ENCODE measurements around the gene WIPF3. TPM values are rescaled to one million over a fixed set of nuclear protein-coding genes. Genes with fewer than 3 reads are reported as not detected.

Gene WIPF3
- total RNA-seq, 1 experiment from 2014 or later = not detected

GRCh38 chr7:29815181-29816105 lies 9.1 kb downstream of the WIPF3 start:
- H3K36me3 Mint-ChIP-seq (ENCODE audit: insufficient read depth, unreplicated experiment) = no peaks in the 10 kb centered on the region
- H3K4me3 Mint-ChIP-seq (ENCODE audit: unreplicated experiment) = no peak overlapping the region
- peaks cover 6% of the 10 kb centered on the region for H3K4me1 Mint-ChIP-seq (ENCODE audit: insufficient read depth, unreplicated experiment)
- H3K27ac Mint-ChIP-seq (ENCODE audit: low read depth, unreplicated experiment) = no peak overlapping the region
- H3K27me3 Mint-ChIP-seq (ENCODE audit: insufficient read depth, unreplicated experiment) = peaks cover 84% of the 10 kb centered on the region
- BruUV-seq (replicated peaks) = no TSS peak
- no peak for DNase-seq (ENCODE audit: unreplicated experiment)
- no peak for TF ChIP-seq CTCF (IDR thresholded peaks at IDR 0.05; ENCODE audit: unreplicated experiment)
- POLR2A ChIA-PET = no interaction called here
- H3K9me3 Mint-ChIP-seq (ENCODE audit: unreplicated experiment) = no peaks in the 10 kb centered on the region
- intact Hi-C loops (cut with micrococcal nuclease) = no loop called here
- CTCF ChIA-PET = interaction anchor here (0.6 kb wide), 1 partner anchor 263 kb away, joined by 3 read pairs; no protein-coding TSS in a partner anchor

DNA sequence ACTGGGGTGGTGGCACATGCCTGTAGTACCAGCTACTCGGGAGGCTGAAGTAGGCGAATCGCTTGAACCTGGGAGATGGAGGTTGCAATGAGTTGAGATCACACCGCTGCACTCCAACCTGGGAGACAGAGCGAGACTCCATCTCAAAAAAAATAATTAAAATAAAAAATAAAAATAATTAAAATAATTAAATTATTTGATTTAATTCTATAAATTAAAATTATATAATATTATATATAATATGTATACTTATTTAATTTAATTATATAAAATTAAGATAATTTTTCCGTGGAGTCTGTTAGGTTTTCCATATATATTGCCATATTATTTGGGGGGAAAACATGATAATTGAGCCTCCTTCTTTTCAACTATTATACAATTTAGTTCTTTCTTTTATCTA lies 12.0 kb downstream of the WIPF3 start:
- DNase-seq (ENCODE audit: unreplicated experiment) = no peak
- no TSS peak for BruUV-seq (replicated peaks)
- Mint-ChIP-seq H3K27me3 (ENCODE audit: insufficient read depth, unreplicated experiment) (peaks cover 84% of the 10 kb centered on the region), H3K27ac (ENCODE audit: low read depth, unreplicated experiment) (no peak overlapping the region), H3K4me3 (ENCODE audit: unreplicated experiment) (no peak overlapping the region), H3K36me3 (ENCODE audit: insufficient read depth, unreplicated experiment) (peaks cover 7% of the 10 kb centered on the region), H3K4me1 (ENCODE audit: insufficient read depth, unreplicated experiment) (no peaks in the 10 kb centered on the region), H3K9me3 (ENCODE audit: unreplicated experiment) (no peaks in the 10 kb centered on the region)
- POLR2A ChIA-PET = interaction anchor here (1.5 kb wide), 1 partner anchor 36 kb away, joined by 3 read pairs; no protein-coding TSS in a partner anchor
- CTCF ChIA-PET = no interaction called here
- no peak for TF ChIP-seq CTCF (IDR thresholded peaks at IDR 0.05; ENCODE audit: unreplicated experiment)
- intact Hi-C loops (cut with micrococcal nuclease) = no loop called here

GRCh38 chr7:29825775-29826529 lies 19.6 kb downstream of the WIPF3 start:
- no peak for DNase-seq (ENCODE audit: unreplicated experiment)
- POLR2A ChIA-PET = no interaction called here
- TF ChIP-seq CTCF (IDR thresholded peaks at IDR 0.05; ENCODE audit: unreplicated experiment) = no peak
- CTCF ChIA-PET = no interaction called here
- no peaks in the 10 kb centered on the region for H3K9me3 Mint-ChIP-seq (ENCODE audit: unreplicated experiment)
- no peak overlapping the region for H3K4me3 Mint-ChIP-seq (ENCODE audit: unreplicated experiment)
- no TSS peak for BruUV-seq (replicated peaks)
- H3K27ac Mint-ChIP-seq (ENCODE audit: low read depth, unreplicated experiment) = no peak overlapping the region
- no peaks in the 10 kb centered on the region for H3K4me1 Mint-ChIP-seq (ENCODE audit: insufficient read depth, unreplicated experiment)
- intact Hi-C loops (cut with micrococcal nuclease) = no loop called here
- H3K27me3 Mint-ChIP-seq (ENCODE audit: insufficient read depth, unreplicated experiment) = peaks cover 50% of the 10 kb centered on the region
- H3K36me3 Mint-ChIP-seq (ENCODE audit: insufficient read depth, unreplicated experiment) = peaks cover 7% of the 10 kb centered on the region

DNA sequence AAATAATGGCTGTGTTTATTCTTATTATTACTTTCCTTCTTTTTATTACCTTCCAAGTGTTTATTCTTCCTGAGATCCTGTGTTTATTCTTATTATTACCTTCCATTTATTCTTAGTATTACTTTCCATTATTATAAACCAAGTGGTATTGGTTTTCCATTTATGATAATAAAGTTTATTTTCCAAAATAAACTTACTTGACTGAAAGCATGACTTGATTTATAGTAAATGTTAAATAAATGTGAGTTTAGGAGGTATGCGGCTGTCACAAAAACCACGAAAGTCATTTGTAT lies 20.2 kb downstream of the WIPF3 start:
- DNase-seq (ENCODE audit: unreplicated experiment) = no peak
- no peaks in the 10 kb centered on the region for H3K9me3 Mint-ChIP-seq (ENCODE audit: unreplicated experiment)
- peaks cover 45% of the 10 kb centered on the region for H3K27me3 Mint-ChIP-seq (ENCODE audit: insufficient read depth, unreplicated experiment)
- TF ChIP-seq CTCF (IDR thresholded peaks at IDR 0.05; ENCODE audit: unreplicated experiment) = no peak
- H3K4me3 Mint-ChIP-seq (ENCODE audit: unreplicated experiment) = no peak overlapping the region
- BruUV-seq (replicated peaks) = no TSS peak
- POLR2A ChIA-PET = no interaction called here
- no peaks in the 10 kb centered on the region for H3K4me1 Mint-ChIP-seq (ENCODE audit: insufficient read depth, unreplicated experiment)
- H3K36me3 Mint-ChIP-seq (ENCODE audit: insufficient read depth, unreplicated experiment) = peaks cover 5% of the 10 kb centered on the region
- H3K27ac Mint-ChIP-seq (ENCODE audit: low read depth, unreplicated experiment) = no peak overlapping the region
- CTCF ChIA-PET = no interaction called here
- intact Hi-C loops (cut with micrococcal nuclease) = no loop called here

Data from MCF 10A (cell line).